ENCODE data around the gene PARP14. TPM values are rescaled to one million over a fixed set of nuclear protein-coding genes. Genes with fewer than 3 reads are reported as not detected.

Gene PARP14
- total RNA-seq, 1 experiment from 2014 or later, result 17.4 TPM

- no peak overlapping the region for H3K18ac ChIP-seq (ENCODE audit: insufficient read length, low read depth, low read length)
- Mint-ChIP-seq H3K4me1 (peaks cover 8 to 9% of the 10 kb centered on the region in 2 experiments), H3K36me3 (ENCODE audit: insufficient read depth in 1 of 3, low read depth in 3 of 3) (peaks cover 12 to 34% (median 28%) of the 10 kb centered on the region in 3 experiments), H3K9me3 (peaks cover 30 to 40% of the 10 kb centered on the region in 2 experiments), H3K27me3 (ENCODE audit: low read depth) (no peaks in the 10 kb centered on the region), H3K27ac (no peak overlapping the region), H3K4me3 (no peak overlapping the region)
- H3K4me1 ChIP-seq (ENCODE audit: insufficient read depth, low read length), result no peaks in the 10 kb centered on the region
- H3K27me3 ChIP-seq (ENCODE audit: insufficient read depth, low read length), result no peaks in the 10 kb centered on the region
- TF ChIP-seq CTCF (conservative IDR thresholded peaks at IDR 0.05), result no peak
- no peak overlapping the region for H3T11ph ChIP-seq (ENCODE audit: low read length)
- no peak overlapping the region for H2AK5ac ChIP-seq (ENCODE audit: insufficient read length, low read length)
- H2BK120ac ChIP-seq (ENCODE audit: low read depth, low read length, poor library complexity, severe bottlenecking), result no peak overlapping the region
- H3K79me1 ChIP-seq (ENCODE audit: insufficient read depth, low read depth, low read length, poor library complexity, severe bottlenecking), result no peaks in the 10 kb centered on the region
- H2BK20ac ChIP-seq (ENCODE audit: low read depth, low read length, poor library complexity, severe bottlenecking), result no peak overlapping the region
- no peak overlapping the region for H3K27ac ChIP-seq (ENCODE audit: insufficient read length, low read depth, low read length)
- H2BK12ac ChIP-seq (ENCODE audit: insufficient read length, low read depth, low read length), result no peak overlapping the region
- no peak overlapping the region for H2BK5ac ChIP-seq (ENCODE audit: insufficient read length, low read length)
- H2AFZ ChIP-seq (ENCODE audit: low read length), result no peak overlapping the region
- no peak overlapping the region for H3K14ac ChIP-seq (ENCODE audit: insufficient read depth, low read length)
- no peak overlapping the region for H4K91ac ChIP-seq (ENCODE audit: insufficient read length, low read depth, low read length)
- H3K79me2 ChIP-seq (ENCODE audit: insufficient read depth, low read length), result no peaks in the 10 kb centered on the region
- no peaks in the 10 kb centered on the region for H4K20me1 ChIP-seq (ENCODE audit: control insufficient read depth, insufficient read depth, insufficient read length)
- WGBS (ENCODE audit: extremely low coverage, insufficient read length, low lambda C conversion rate), result no CpG with 5 or more reads among the region's 3 CpGs
- no peak overlapping the region for H3K9ac ChIP-seq (ENCODE audit: extremely low read depth, insufficient read length, low read length)
- H2BK15ac ChIP-seq (ENCODE audit: low read depth, low read length), result no peak overlapping the region
- no peak overlapping the region for H3K4me2 ChIP-seq (ENCODE audit: insufficient read depth, insufficient read length, low read length)
- no peak overlapping the region for H3K4ac ChIP-seq (ENCODE audit: low read depth, low read length)
- no peak overlapping the region for H4K8ac ChIP-seq (replicated peaks; ENCODE audit: insufficient read length, low read depth, low read length)
- H3K23ac ChIP-seq (ENCODE audit: insufficient read length, low read depth, low read length), result no peak overlapping the region
- no peaks in the 10 kb centered on the region for H3K23me2 ChIP-seq (ENCODE audit: insufficient read length, low read depth, low read length, poor library complexity, severe bottlenecking)
- no peak overlapping the region for H3K56ac ChIP-seq (ENCODE audit: insufficient read length, low read depth, low read length)
- no peak for DNase-seq
- H3K9me3 ChIP-seq (ENCODE audit: control insufficient read depth, low read depth, low read length), result no peaks in the 10 kb centered on the region
- H4K5ac ChIP-seq (ENCODE audit: insufficient read length, low read depth, low read length), result no peak overlapping the region
Measured at GRCh38 chr3:122728186-122728585, 47.5 kb downstream of the PARP14 start.
